K562 (cell line): Measurements from ENCODE around the gene HBG1. TPM values are rescaled to one million over a fixed set of nuclear protein-coding genes. Genes with fewer than 3 reads are reported as not detected.

Experiments used
- ARID2 ChIP-seq: fragments of 450-650 bp; IDR thresholded peaks from 2 replicates; pipeline ENCODE4 v1.6.1; 2017; ENCODE audit warnings: antibody characterized with exemption, mild to moderate bottlenecking
- ESRRA ChIP-seq: fragments of 450-650 bp; IDR thresholded peaks from 2 replicates; pipeline ENCODE4 v1.6.1; 2014; ENCODE audit warnings: low read depth, mild to moderate bottlenecking, moderate library complexity, borderline replicate concordance
- GTF2E2 ChIP-seq: fragments of 200-800 bp; sonication (Bioruptor generic); IDR thresholded peaks from 2 replicates; pipeline ENCODE4 v1.6.1; 2016; ENCODE audit warnings: missing genetic modification characterization, missing compliant biosample characterization
- MTA3 ChIP-seq: fragments of 450-650 bp; formaldehyde crosslinking; IDR thresholded peaks from 2 replicates; pipeline ENCODE4 v1.6.1; 2017; ENCODE audit warnings: mild to moderate bottlenecking, borderline replicate concordance
- NCOR1 ChIP-seq: fragments of 450-650 bp; IDR thresholded peaks from 2 replicates; pipeline ENCODE4 v1.6.1; 2016; ENCODE audit warnings: mild to moderate bottlenecking, moderate library complexity
- RBFOX2 ChIP-seq: fragments of 200-400 bp; formaldehyde crosslinking; IDR thresholded peaks from 2 replicates; pipeline ENCODE4 v1.6.1; 2017; ENCODE audit warnings: low read depth, mild to moderate bottlenecking, low read length, moderate library complexity
- SPI1 ChIP-seq: IDR thresholded peaks from 2 replicates; pipeline ENCODE4 v1.6.1; 2011; ENCODE audit warnings: low read depth, low read length, control low read depth, borderline replicate concordance
- TCFL5 ChIP-seq: fragments of 250-450 bp; sonication (Bioruptor Pico); conservative IDR thresholded peaks from 2 replicates; pipeline ENCODE4 v1.6.1; 2021; ENCODE audit warnings: mild to moderate bottlenecking, moderate library complexity, matching md5 sums
- ZEB2 ChIP-seq: fragments of 450-650 bp; IDR thresholded peaks from 2 replicates; pipeline ENCODE4 v1.6.1; 2016
- ZNF76 ChIP-seq: fragments of 250-450 bp; sonication (Bioruptor Pico); IDR thresholded peaks from 2 replicates; pipeline ENCODE4 v1.4.0; 2020; ENCODE audit warnings: mild to moderate bottlenecking, moderate library complexity, borderline replicate concordance
- polyA plus RNA-seq, 8 experiments: library from polyadenylated mRNA; depleted of rRNA in 4 of 8; stranded (reverse) in 5 of 8; unstranded in 3 of 8; fragments of >200 nt; fragmentation: Nextera tagmentation in 2 of 8; fragmentation: Illumina TruSeq in 1 of 8; extraction: Ambion mirVana in 2 of 8; extraction: Trizol in 1 of 8; gene quantifications; 2 replicates each; pipeline versions ENCODE4 v1.2.1 to v1.2.3, GENCODE V29; 2011 to 2014; ENCODE audit warnings: inconsistent platforms in 1 of 8, missing spikeins in 1 of 8
- total RNA-seq, 7 experiments: library from RNA; depleted of rRNA in 6 of 7; stranded (reverse); fragments of >200 nt in 6 of 7; fragmentation: Illumina TruSeq in 2 of 7; extraction: Trizol in 2 of 7; gene quantifications; 2 replicates each; pipeline versions ENCODE4 v1.2.1 to v1.2.3, GENCODE V29; 2011 to 2021; ENCODE audit warnings: low replicate concordance in 1 of 7
- TF ChIP-seq, protein P1 (sequence below), 2 experiments: IDR thresholded peaks in 1 of 2; conservative IDR thresholded peaks in 1 of 2; 2 replicates each; pipeline ENCODE4 v1.6.1; 2016; ENCODE audit warnings: low read depth in 2 of 2, mild to moderate bottlenecking in 1 of 2, missing compliant biosample characterization in 1 of 2, missing genetic modification characterization in 1 of 2, moderate library complexity in 1 of 2
- TF ChIP-seq, protein P2 (sequence below): fragments of 450-650 bp; IDR thresholded peaks from 2 replicates; pipeline ENCODE4 v1.6.1; 2016; ENCODE audit warnings: low read depth
- TF ChIP-seq, protein P3 (sequence below), 2 experiments: fragments of 250-450 bp in 1 of 2; fragments of 450-650 bp in 1 of 2; sonication (Bioruptor Pico) in 1 of 2; IDR thresholded peaks; 2 replicates each; pipeline versions ENCODE4 v1.6.1 to v1.8.0; 2016 to 2021; ENCODE audit warnings: mild to moderate bottlenecking in 2 of 2, moderate library complexity in 2 of 2, missing compliant biosample characterization in 1 of 2, missing genetic modification characterization in 1 of 2

The HBG1 gene
- total and polyA plus RNA-seq, 9 of the 15 experiments (the other 6 are each of a cell fraction or from before 2014, with no cell fraction given), result 1,066 to 16,338 (median 4,898) TPM

DNA sequence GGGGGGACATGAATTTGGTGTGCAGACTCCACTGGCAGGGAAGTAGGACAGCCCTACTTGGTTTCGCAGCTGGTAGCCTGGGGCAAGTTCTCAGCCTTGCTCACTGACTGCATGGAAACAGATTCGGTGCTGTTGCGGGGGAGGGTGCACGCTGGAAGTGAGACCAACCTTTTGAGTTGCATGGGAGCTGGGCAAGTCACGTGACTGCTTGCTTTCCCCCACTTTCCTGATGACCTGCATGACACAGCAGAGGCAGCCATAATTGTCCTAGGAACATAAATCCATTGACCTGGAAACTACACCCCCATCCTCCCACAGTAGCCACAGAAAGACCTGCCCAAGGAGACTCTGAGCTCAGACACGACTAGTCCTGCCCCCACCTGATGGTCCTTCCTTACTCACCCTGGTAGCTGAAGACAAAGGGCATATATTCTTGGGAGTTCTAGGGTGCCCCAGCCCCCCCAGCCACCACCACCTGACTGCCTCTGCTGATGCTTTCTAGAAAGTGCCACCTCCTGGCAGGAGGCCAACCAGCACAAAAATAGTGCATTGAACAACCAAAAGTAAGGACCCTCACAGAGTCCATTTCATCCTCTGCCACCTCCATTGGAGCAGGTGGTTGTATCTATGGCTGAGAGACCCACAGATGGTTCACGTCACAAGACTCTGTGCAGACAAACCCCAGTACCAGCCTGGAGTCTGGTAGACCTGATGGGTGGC is 9.0 kb upstream of the HBG1 start (continued):
- TF ChIP-seq, protein P1, sequence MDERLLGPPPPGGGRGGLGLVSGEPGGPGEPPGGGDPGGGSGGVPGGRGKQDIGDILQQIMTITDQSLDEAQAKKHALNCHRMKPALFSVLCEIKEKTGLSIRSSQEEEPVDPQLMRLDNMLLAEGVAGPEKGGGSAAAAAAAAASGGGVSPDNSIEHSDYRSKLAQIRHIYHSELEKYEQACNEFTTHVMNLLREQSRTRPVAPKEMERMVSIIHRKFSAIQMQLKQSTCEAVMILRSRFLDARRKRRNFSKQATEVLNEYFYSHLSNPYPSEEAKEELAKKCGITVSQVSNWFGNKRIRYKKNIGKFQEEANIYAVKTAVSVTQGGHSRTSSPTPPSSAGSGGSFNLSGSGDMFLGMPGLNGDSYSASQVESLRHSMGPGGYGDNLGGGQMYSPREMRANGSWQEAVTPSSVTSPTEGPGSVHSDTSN (CRISPR knock-in tag; IDR thresholded peaks at IDR 0.05; ENCODE audit: low read depth), result no peak
- TF ChIP-seq, protein P1 (tag; conservative IDR thresholded peaks at IDR 0.05; ENCODE audit: low read depth), result peak; percentile 47; the same call in 1 of the 2 replicates
- 0 out of 2 replicates have a peak, but pooled peaks have one; percentile 17 for TF ChIP-seq RBFOX2
- TF ChIP-seq, protein P2, sequence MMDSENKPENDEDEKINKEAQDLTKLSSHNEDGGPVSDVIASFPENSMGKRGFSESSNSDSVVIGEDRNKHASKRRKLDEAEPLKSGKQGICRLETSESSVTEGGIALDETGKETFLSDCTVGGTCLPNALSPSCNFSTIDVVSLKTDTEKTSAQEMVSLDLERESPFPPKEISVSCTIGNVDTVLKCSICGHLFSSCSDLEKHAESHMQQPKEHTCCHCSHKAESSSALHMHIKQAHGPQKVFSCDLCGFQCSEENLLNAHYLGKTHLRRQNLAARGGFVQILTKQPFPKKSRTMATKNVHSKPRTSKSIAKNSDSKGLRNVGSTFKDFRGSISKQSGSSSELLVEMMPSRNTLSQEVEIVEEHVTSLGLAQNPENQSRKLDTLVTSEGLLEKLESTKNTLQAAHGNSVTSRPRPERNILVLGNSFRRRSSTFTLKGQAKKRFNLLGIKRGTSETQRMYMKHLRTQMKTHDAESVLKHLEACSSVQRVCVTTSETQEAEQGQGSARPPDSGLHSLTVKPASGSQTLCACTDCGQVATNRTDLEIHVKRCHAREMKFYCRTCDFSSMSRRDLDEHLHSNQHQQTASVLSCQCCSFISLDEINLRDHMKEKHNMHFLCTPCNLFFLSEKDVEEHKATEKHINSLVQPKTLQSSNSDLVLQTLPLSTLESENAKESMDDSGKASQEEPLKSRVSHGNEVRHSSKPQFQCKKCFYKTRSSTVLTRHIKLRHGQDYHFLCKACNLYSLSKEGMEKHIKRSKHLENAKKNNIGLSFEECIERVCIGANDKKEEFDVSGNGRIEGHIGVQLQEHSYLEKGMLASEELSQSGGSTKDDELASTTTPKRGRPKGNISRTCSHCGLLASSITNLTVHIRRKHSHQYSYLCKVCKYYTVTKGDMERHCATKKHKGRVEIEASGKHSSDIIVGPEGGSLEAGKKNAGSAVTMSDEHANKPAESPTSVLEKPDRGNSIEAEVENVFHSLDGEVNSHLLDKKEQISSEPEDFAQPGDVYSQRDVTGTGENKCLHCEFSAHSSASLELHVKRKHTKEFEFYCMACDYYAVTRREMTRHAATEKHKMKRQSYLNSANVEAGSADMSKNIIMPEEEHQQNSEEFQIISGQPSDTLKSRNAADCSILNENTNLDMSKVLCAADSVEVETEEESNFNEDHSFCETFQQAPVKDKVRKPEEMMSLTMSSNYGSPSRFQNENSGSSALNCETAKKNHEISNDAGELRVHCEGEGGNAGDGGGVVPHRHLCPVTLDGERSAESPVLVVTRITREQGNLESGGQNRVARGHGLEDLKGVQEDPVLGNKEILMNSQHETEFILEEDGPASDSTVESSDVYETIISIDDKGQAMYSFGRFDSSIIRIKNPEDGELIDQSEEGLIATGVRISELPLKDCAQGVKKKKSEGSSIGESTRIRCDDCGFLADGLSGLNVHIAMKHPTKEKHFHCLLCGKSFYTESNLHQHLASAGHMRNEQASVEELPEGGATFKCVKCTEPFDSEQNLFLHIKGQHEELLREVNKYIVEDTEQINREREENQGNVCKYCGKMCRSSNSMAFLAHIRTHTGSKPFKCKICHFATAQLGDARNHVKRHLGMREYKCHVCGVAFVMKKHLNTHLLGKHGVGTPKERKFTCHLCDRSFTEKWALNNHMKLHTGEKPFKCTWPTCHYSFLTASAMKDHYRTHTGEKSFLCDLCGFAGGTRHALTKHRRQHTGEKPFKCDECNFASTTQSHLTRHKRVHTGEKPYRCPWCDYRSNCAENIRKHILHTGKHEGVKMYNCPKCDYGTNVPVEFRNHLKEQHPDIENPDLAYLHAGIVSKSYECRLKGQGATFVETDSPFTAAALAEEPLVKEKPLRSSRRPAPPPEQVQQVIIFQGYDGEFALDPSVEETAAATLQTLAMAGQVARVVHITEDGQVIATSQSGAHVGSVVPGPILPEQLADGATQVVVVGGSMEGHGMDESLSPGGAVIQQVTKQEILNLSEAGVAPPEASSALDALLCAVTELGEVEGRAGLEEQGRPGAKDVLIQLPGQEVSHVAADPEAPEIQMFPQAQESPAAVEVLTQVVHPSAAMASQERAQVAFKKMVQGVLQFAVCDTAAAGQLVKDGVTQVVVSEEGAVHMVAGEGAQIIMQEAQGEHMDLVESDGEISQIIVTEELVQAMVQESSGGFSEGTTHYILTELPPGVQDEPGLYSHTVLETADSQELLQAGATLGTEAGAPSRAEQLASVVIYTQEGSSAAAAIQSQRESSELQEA, result peak; percentile 34; the same call in 1 of the 2 replicates
- 0 out of 2 replicates have a peak, but pooled peaks have one; percentile 39 for TF ChIP-seq GTF2E2
- no peak for TF ChIP-seq TCFL5 (CRISPR knock-in tag)
- no peak for TF ChIP-seq MTA3
- TF ChIP-seq, protein P3, sequence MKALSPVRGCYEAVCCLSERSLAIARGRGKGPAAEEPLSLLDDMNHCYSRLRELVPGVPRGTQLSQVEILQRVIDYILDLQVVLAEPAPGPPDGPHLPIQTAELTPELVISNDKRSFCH (CRISPR knock-in tag; IDR thresholded peaks at IDR 0.05), result no peak
- TF ChIP-seq, protein P3 (tag; IDR thresholded peaks at IDR 0.05), result no peak
- no peak for TF ChIP-seq SPI1
- TF ChIP-seq NCOR1, result peak; percentile 27; the same call in 1 of the 2 replicates
- 0 out of 2 replicates have a peak, but pooled peaks have one; percentile 48 for TF ChIP-seq ESRRA
- no peak for TF ChIP-seq ARID2
- peak; percentile 30; the same call in 1 of the 2 replicates for TF ChIP-seq ZEB2
- TF ChIP-seq ZNF76, result peak; percentile 20; the same call in 1 of the 2 replicates
